ENCODE data around the gene SPATA31C1. TPM values are rescaled to one million over a fixed set of nuclear protein-coding genes. Genes with fewer than 3 reads are reported as not detected.

SPATA31C1 gene
- total RNA-seq, 2 experiments from 2014 or later = not detected

DNA sequence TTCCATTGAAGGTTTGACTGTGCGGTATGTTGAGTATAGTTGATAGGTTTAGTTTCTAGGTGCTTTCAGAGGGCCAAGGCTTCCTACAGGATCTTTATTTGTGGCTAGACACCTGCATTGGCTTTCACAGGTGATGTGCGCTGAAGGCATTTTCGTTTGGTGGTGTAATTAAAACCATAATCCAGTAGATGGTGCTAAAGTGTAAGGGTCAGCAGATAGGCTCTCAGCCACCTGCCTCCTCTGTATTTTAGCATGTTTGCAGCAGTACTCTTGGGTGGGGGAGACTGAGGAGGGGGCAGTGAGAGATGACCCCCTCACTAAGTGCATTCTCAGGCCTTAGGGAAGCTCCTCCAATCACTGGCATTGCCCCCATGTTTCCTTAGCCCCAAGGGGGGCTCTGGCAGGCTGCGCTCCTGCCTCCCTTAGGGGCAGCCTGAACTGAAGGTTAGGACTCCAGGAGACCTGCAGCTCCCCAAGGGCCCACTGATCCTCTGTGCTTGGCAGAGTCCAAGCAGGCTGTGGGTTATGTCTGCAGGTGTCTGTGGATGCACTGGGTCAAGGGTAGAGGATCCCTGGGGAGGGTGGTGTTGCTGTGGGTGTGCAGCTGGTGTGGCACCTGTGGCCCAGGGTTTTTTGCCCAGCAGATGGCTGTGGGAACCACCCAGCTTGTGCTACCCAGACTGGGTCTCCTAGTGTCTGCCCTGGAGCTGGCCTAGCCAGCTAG, 33.2 kb downstream of the SPATA31C1 start:
- DNase-seq (peak in 2 of 14 experiments; percentile 24 to 42), ATAC-seq (ENCODE audit: poor library complexity) (peak; percentile 26)
- Histone ChIP-seq H3K36me3 (ENCODE audit: insufficient read depth, low read length) (no peaks in the 10 kb centered on the region), H3K9me3 (ENCODE audit: control insufficient read depth in 1 of 2, insufficient read depth in 1 of 2, low read length in 2 of 2) (peaks cover 5 to 9% of the 10 kb centered on the region in 2 experiments), H3K4me3 (ENCODE audit: low read length) (no peak overlapping the region), H3K4me1 (ENCODE audit: insufficient read depth, low read length) (peaks cover 3% of the 10 kb centered on the region), H3K27ac (ENCODE audit: low read depth in 1 of 2, low read length in 2 of 2) (no peak overlapping the region), H3K27me3 (ENCODE audit: control insufficient read depth in 1 of 2, insufficient read depth in 2 of 2, low read length in 2 of 2) (peaks cover 0 to 3% of the 10 kb centered on the region in 2 experiments)
- ChIA-PET POLR2A (no interaction called here), CTCF (no interaction called here)
- H3K36me3 Mint-ChIP-seq (ENCODE audit: low read depth) = no peaks in the 10 kb centered on the region
- intact Hi-C loops (cut with DNase I, micrococcal nuclease) = loop anchor here (5.0 kb wide), 2 partner anchors 626 to 1326 kb away; no protein-coding TSS in a partner anchor
- H3K9me3 Mint-ChIP-seq = peaks cover 2% of the 10 kb centered on the region
- H3K4me1 Mint-ChIP-seq (ENCODE audit: low read depth) = peaks cover 6% of the 10 kb centered on the region
- TF ChIP-seq, protein P1, sequence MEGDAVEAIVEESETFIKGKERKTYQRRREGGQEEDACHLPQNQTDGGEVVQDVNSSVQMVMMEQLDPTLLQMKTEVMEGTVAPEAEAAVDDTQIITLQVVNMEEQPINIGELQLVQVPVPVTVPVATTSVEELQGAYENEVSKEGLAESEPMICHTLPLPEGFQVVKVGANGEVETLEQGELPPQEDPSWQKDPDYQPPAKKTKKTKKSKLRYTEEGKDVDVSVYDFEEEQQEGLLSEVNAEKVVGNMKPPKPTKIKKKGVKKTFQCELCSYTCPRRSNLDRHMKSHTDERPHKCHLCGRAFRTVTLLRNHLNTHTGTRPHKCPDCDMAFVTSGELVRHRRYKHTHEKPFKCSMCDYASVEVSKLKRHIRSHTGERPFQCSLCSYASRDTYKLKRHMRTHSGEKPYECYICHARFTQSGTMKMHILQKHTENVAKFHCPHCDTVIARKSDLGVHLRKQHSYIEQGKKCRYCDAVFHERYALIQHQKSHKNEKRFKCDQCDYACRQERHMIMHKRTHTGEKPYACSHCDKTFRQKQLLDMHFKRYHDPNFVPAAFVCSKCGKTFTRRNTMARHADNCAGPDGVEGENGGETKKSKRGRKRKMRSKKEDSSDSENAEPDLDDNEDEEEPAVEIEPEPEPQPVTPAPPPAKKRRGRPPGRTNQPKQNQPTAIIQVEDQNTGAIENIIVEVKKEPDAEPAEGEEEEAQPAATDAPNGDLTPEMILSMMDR (IDR thresholded peaks at IDR 0.05) = peak; percentile 25
- peaks cover 19% of the 10 kb centered on the region for H3K27me3 Mint-ChIP-seq
- no peak overlapping the region for H3K4me3 Mint-ChIP-seq
- H3K27ac Mint-ChIP-seq = no peak overlapping the region

DNA sequence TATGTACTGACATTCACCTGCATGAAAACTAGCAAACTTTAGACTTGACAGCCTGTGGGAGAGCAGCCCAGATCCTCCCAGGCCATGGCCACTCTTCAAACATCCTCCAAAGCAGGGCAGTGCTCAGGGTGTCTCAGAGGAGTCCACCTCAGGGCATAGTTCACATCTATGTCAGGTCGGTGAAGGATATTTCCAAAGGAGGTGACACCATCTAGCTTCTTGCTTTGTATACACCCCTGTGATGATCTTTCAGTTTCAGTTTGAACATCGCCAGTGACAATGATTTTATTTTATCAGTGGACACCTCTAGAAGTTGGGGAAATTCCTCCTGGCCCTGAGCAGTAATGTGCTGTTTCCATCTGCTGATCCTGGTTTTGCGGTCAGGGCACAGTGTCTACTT, 36.5 kb downstream of the SPATA31C1 start:
- Mint-ChIP-seq H3K27me3 (peaks cover 5% of the 10 kb centered on the region), H3K4me3 (no peak overlapping the region), H3K27ac (no peak overlapping the region), H3K36me3 (ENCODE audit: low read depth) (no peaks in the 10 kb centered on the region), H3K4me1 (ENCODE audit: low read depth) (peaks cover 11% of the 10 kb centered on the region), H3K9me3 (peaks cover 2% of the 10 kb centered on the region)
- H3K27ac ChIP-seq (ENCODE audit: low read depth in 1 of 2, low read length in 2 of 2) = no peak overlapping the region
- no peaks in the 10 kb centered on the region for H3K36me3 ChIP-seq (ENCODE audit: insufficient read depth, low read length)
- intact Hi-C loops (cut with DNase I, micrococcal nuclease) = loop anchor here (5.0 kb wide), 2 partner anchors 623 to 1323 kb away; no protein-coding TSS in a partner anchor
- peaks cover 0 to 3% of the 10 kb centered on the region in 2 experiments for H3K27me3 ChIP-seq (ENCODE audit: control insufficient read depth in 1 of 2, insufficient read depth in 2 of 2, low read length in 2 of 2)
- H3K9me3 ChIP-seq (ENCODE audit: control insufficient read depth in 1 of 2, insufficient read depth in 1 of 2, low read length in 2 of 2) = peaks cover 5 to 9% of the 10 kb centered on the region in 2 experiments
- ATAC-seq (ENCODE audit: poor library complexity) (no peak), DNase-seq (no peak)
- ChIA-PET POLR2A (no interaction called here), CTCF (no interaction called here)
- H3K4me1 ChIP-seq (ENCODE audit: insufficient read depth, low read length) = peaks cover 3% of the 10 kb centered on the region
- TF ChIP-seq, protein P1 (IDR thresholded peaks at IDR 0.05) = no peak
- H3K4me3 ChIP-seq (ENCODE audit: low read length) = no peak overlapping the region

DNA sequence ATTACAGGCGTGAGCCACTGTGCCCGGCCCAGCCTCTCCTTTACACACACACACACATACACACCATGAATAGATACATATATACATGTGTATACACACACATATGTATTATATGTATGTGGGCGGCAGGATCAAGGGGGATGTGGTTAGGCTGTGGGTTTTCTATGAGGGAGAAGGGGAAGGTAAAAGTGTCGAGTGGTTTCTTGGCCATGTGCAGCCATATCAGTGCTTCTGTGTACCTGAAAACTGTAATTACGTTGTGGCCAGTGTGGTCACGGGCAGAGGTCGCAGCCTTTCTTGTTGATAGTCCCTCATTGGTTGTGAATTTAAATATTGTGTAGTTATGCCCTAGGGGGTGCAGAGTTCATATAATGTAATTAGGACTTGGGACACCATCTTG, 40.1 kb downstream of the SPATA31C1 start:
- peaks cover 3% of the 10 kb centered on the region for H3K4me1 ChIP-seq (ENCODE audit: insufficient read depth, low read length)
- ATAC-seq (ENCODE audit: poor library complexity) (no peak), DNase-seq (no peak)
- Mint-ChIP-seq H3K36me3 (ENCODE audit: low read depth) (no peaks in the 10 kb centered on the region), H3K4me1 (ENCODE audit: low read depth) (peaks cover 11% of the 10 kb centered on the region), H3K27ac (no peak overlapping the region), H3K4me3 (no peak overlapping the region), H3K9me3 (no peaks in the 10 kb centered on the region), H3K27me3 (peaks cover 22% of the 10 kb centered on the region)
- CTCF ChIA-PET = no interaction called here
- TF ChIP-seq, protein P1 (IDR thresholded peaks at IDR 0.05) = no peak
- intact Hi-C loops (cut with DNase I, micrococcal nuclease) = no loop called here
- H3K27ac ChIP-seq (ENCODE audit: low read depth in 1 of 2, low read length in 2 of 2) = no peak overlapping the region
- H3K9me3 ChIP-seq (ENCODE audit: control insufficient read depth in 1 of 2, insufficient read depth in 1 of 2, low read length in 2 of 2) = no peaks in the 10 kb centered on the region
- no peak overlapping the region for H3K4me3 ChIP-seq (ENCODE audit: low read length)
- H3K36me3 ChIP-seq (ENCODE audit: insufficient read depth, low read length) = no peaks in the 10 kb centered on the region
- peaks cover 0 to 3% of the 10 kb centered on the region in 2 experiments for H3K27me3 ChIP-seq (ENCODE audit: control insufficient read depth in 1 of 2, insufficient read depth in 2 of 2, low read length in 2 of 2)
- POLR2A ChIA-PET = no interaction called here

Data from CD4-positive, alpha-beta T cell (primary cell).